H1 (cell line): ENCODE data around the gene ADCY2. TPM values are rescaled to one million over a fixed set of nuclear protein-coding genes. Genes with fewer than 3 reads are reported as not detected.

Source experiments
- CTCF ChIA-PET: fragments of 300-600 bp; sonication (Branson Sonifier 250); formaldehyde crosslinking; loops from one replicate; lab custom pipeline; 2021; ENCODE audit not compliant: partially characterized antibody; lab: Charles Lee
- POLR2A ChIA-PET: fragments of 300-600 bp; sonication (Branson Sonifier 250); formaldehyde crosslinking; loops from one replicate; lab custom pipeline; 2021; ENCODE audit warnings: inconsistent platforms; ENCODE audit not compliant: partially characterized antibody; lab: Charles Lee
- DNase-seq, 2 experiments: peaks; one replicate each; pipeline versions ENCODE4 v3.0.0 to v3.0.0-alpha.2; 2010 to 2022; ENCODE audit warnings: low spot score in 2 of 2, low read depth in 1 of 2, mixed read lengths in 1 of 2
- FAIRE-seq: peaks from 2 replicates; lab custom pipeline; 2011; peaks lifted over from hg19 to GRCh38; lab: Jason Lieb, UNC
- H2AFZ ChIP-seq: 2 replicates; pipeline ENCODE4 v1.8.1; 2012; ENCODE audit warnings: low read length, inconsistent platforms
- H2AK5ac ChIP-seq: 2 replicates; pipeline ENCODE4 v1.6.1; 2013; ENCODE audit warnings: low read depth, low read length
- H2BK120ac ChIP-seq: replicated peaks from 2 replicates; pipeline ENCODE3; 2013; ENCODE audit warnings: low read depth, low read length, inconsistent platforms
- H2BK12ac ChIP-seq: 2 replicates; pipeline ENCODE4 v1.6.1; 2013; ENCODE audit warnings: low read depth, low read length
- H2BK15ac ChIP-seq: 2 replicates; pipeline ENCODE4 v1.6.1; 2013; ENCODE audit warnings: low read length
- H2BK20ac ChIP-seq: 2 replicates; pipeline ENCODE4 v1.6.1; 2013; ENCODE audit warnings: low read length
- H2BK5ac ChIP-seq: 2 replicates; pipeline ENCODE4 v1.6.1; 2013; ENCODE audit warnings: low read depth, low read length
- H3K14ac ChIP-seq: 2 replicates; pipeline ENCODE4 v1.6.1; 2013; ENCODE audit warnings: inconsistent platforms; ENCODE audit not compliant: insufficient read length
- H3K18ac ChIP-seq: 2 replicates; pipeline ENCODE4 v1.6.1; 2013; ENCODE audit warnings: low read length; ENCODE audit errors: extremely low read depth
- H3K23ac ChIP-seq: 2 replicates; pipeline ENCODE4 v1.6.1; 2013; ENCODE audit warnings: inconsistent platforms; ENCODE audit not compliant: insufficient read length
- H3K23me2 ChIP-seq: 2 replicates; pipeline ENCODE4 v1.6.1; 2013; ENCODE audit warnings: low read depth, low read length
- H3K27ac ChIP-seq: 2 replicates; pipeline ENCODE4 v1.6.1; 2011; ENCODE audit warnings: low read depth, low read length, inconsistent platforms
- H3K27me3 ChIP-seq, 4 experiments: replicated peaks in 1 of 4; 1 replicate in 1 of 4; 2 replicates in 3 of 4; pipeline versions ENCODE4 v1.6.1 to v1.8.1; 2011 to 2013; ENCODE audit warnings: low read length in 3 of 4, mild to moderate bottlenecking in 3 of 4, inconsistent platforms in 2 of 4, mixed read lengths in 2 of 4, moderate library complexity in 1 of 4; ENCODE audit not compliant: control insufficient read depth in 3 of 4, insufficient read depth in 3 of 4; ENCODE audit errors: extremely low read depth in 1 of 4
- H3K36me3 ChIP-seq, 4 experiments: 2 replicates each; pipeline versions ENCODE4 v1.6.1 to v1.8.1; 2011 to 2013; ENCODE audit warnings: mild to moderate bottlenecking in 4 of 4, low read length in 3 of 4, moderate library complexity in 2 of 4, control low read depth in 1 of 4, inconsistent platforms in 1 of 4; ENCODE audit not compliant: insufficient read depth in 4 of 4, control insufficient read depth in 2 of 4
- H3K4ac ChIP-seq: replicated peaks from 2 replicates; pipeline ENCODE3; 2013; ENCODE audit warnings: low read length, low read depth, mixed read lengths, inconsistent platforms; ENCODE audit not compliant: insufficient read length
- H3K4me1 ChIP-seq, 4 experiments: replicated peaks in 1 of 4; 1 replicate in 1 of 4; 2 replicates in 3 of 4; pipeline versions ENCODE4 v1.6.1 to v1.8.1; 2011 to 2013; ENCODE audit warnings: low read length in 3 of 4, inconsistent platforms in 2 of 4, mixed read lengths in 1 of 4; ENCODE audit not compliant: insufficient read depth in 4 of 4, control insufficient read depth in 3 of 4
- H3K4me2 ChIP-seq, 2 experiments: 2 replicates each; pipeline versions ENCODE4 v1.6.1 to v1.8.1; 2011 to 2013; ENCODE audit warnings: low read depth in 2 of 2, low read length in 2 of 2, control low read depth in 1 of 2, inconsistent platforms in 1 of 2, mild to moderate bottlenecking in 1 of 2; ENCODE audit not compliant: insufficient read depth in 1 of 2
- H3K4me3 ChIP-seq, 4 experiments: fragments of 200-600, 300-600 bp in 1 of 4; sonication (generic), shearing (Covaris generic), sonication (Bioruptor Twin) in 1 of 4; 2 replicates each; pipeline versions ENCODE4 v1.5.1 to v1.8.1; 2011 to 2016; ENCODE audit warnings: low read length in 4 of 4, low read depth in 3 of 4, control low read depth in 2 of 4, inconsistent platforms in 2 of 4, mild to moderate bottlenecking in 2 of 4, mixed read lengths in 1 of 4, moderate library complexity in 1 of 4; ENCODE audit not compliant: insufficient read depth in 2 of 4; ENCODE audit errors: extremely low read depth in 1 of 4
- H3K56ac ChIP-seq: replicated peaks from 2 replicates; pipeline ENCODE3; 2013; ENCODE audit warnings: low read depth, mild to moderate bottlenecking, mixed read lengths, low read length, inconsistent platforms; ENCODE audit not compliant: insufficient read length
- H3K79me1 ChIP-seq: 2 replicates; pipeline ENCODE4 v1.6.1; 2013; ENCODE audit warnings: low read depth, low read length, control low read depth
- H3K79me2 ChIP-seq, 2 experiments: 2 replicates each; pipeline versions ENCODE4 v1.6.1 to v1.8.1; 2012 to 2013; ENCODE audit warnings: low read length in 2 of 2, mild to moderate bottlenecking in 2 of 2, inconsistent platforms in 1 of 2; ENCODE audit not compliant: insufficient read depth in 2 of 2, control insufficient read depth in 1 of 2
- H3K9ac ChIP-seq, 4 experiments: replicated peaks in 1 of 4; 1 replicate in 1 of 4; 2 replicates in 3 of 4; pipeline versions ENCODE4 v1.6.1 to v1.8.1; 2011 to 2013; ENCODE audit warnings: low read depth in 3 of 4, low read length in 3 of 4, control low read depth in 2 of 4, mild to moderate bottlenecking in 2 of 4, moderate library complexity in 2 of 4, inconsistent platforms in 1 of 4; ENCODE audit errors: extremely low read depth in 1 of 4
- H3K9me3 ChIP-seq, 2 experiments: 2 replicates each; pipeline versions ENCODE4 v1.6.1 to v1.8.1; 2012 to 2013; ENCODE audit warnings: mild to moderate bottlenecking in 2 of 2, moderate library complexity in 2 of 2, control low read depth in 1 of 2, inconsistent platforms in 1 of 2, low read depth in 1 of 2, low read length in 1 of 2, mixed read lengths in 1 of 2; ENCODE audit not compliant: insufficient read depth in 2 of 2
- H4K20me1 ChIP-seq, 2 experiments: replicated peaks in 1 of 2; 2 replicates each; pipeline versions ENCODE3 to v1.8.1; 2011 to 2013; ENCODE audit warnings: inconsistent platforms in 2 of 2, low read length in 2 of 2, mild to moderate bottlenecking in 1 of 2; ENCODE audit not compliant: insufficient read depth in 2 of 2, control insufficient read depth in 1 of 2
- H4K5ac ChIP-seq: 2 replicates; pipeline ENCODE4 v1.6.1; 2013; ENCODE audit warnings: low read length, low read depth, mixed read lengths, inconsistent platforms; ENCODE audit not compliant: insufficient read length
- H4K8ac ChIP-seq: 2 replicates; pipeline ENCODE4 v1.8.0; 2013; ENCODE audit warnings: mild to moderate bottlenecking, moderate library complexity, low read length, inconsistent platforms; ENCODE audit not compliant: insufficient read depth; ENCODE audit errors: extremely low read depth
- H4K91ac ChIP-seq: replicated peaks from 2 replicates; pipeline ENCODE3; 2013; ENCODE audit warnings: low read length, mixed read lengths, inconsistent platforms; ENCODE audit not compliant: insufficient read length
- MAX ChIP-seq: IDR thresholded peaks from 2 replicates; pipeline ENCODE4 v1.6.1; 2012; ENCODE audit warnings: inconsistent platforms
- polyA plus RNA-seq, 7 experiments: library from polyadenylated mRNA; depleted of rRNA in 3 of 7; stranded (reverse) in 5 of 7; unstranded in 2 of 7; fragments of >200 nt in 5 of 7; fragments of 200-250 nt in 2 of 7; gene quantifications; 1 replicate in 5 of 7; 2 replicates in 1 of 7; 4 replicates in 1 of 7; pipeline versions ENCODE4 v1.2.1 to v1.2.3, GENCODE V29; 2011 to 2013; ENCODE audit warnings: missing spikeins in 2 of 7, mixed read lengths in 2 of 7
- total RNA-seq: library from RNA; stranded (reverse); fragmentation: NEBNext Ultra II Directional; extraction: Animal tissue kit (Norgen Biotek cat#: 25700); gene quantifications from 2 replicates; pipeline ENCODE4 v1.2.1, GENCODE V29; 2021

ADCY2 gene
- total and polyA plus RNA-seq, 2 of the 8 experiments (the other 6 are each of a cell fraction or from before 2014, with no cell fraction given), result 35.8 to 122 TPM

GRCh38 chr5:7397937-7398336, 2.0 kb downstream of the ADCY2 start:
- Histone ChIP-seq H3K4me1 (peaks cover 18 to 37% (median 25%) of the 10 kb centered on the region in 4 experiments), H3K79me1 (peaks cover 11% of the 10 kb centered on the region), H3K27ac (no peak overlapping the region), H3K4ac (no peak overlapping the region), H4K5ac (no peak overlapping the region), H3K4me3 (peak overlapping the region; percentile 77 to 92 (median 84)), H4K20me1 (peaks cover 1 to 2% of the 10 kb centered on the region in 2 experiments), H3K18ac (no peak overlapping the region), H2BK12ac (no peak overlapping the region), H4K8ac (no peak overlapping the region), H2BK15ac (no peak overlapping the region), H2BK20ac (no peak overlapping the region), H3K56ac (no peak overlapping the region), H3K14ac (no peak overlapping the region), H2AK5ac (no peak overlapping the region), H3K36me3 (no peaks in the 10 kb centered on the region), H3K4me2 (peak overlapping the region; percentile 86 to 91), H3K23me2 (peaks cover 14% of the 10 kb centered on the region), H3K23ac (no peak overlapping the region), H2BK5ac (no peak overlapping the region), H3K9me3 (no peaks in the 10 kb centered on the region), H2BK120ac (no peak overlapping the region), H2AFZ (no peak overlapping the region), H3K79me2 (peaks cover 25 to 76% of the 10 kb centered on the region in 2 experiments), H3K9ac (no peak overlapping the region), H4K91ac (no peak overlapping the region), H3K27me3 (peaks cover 0 to 4% (median 0%) of the 10 kb centered on the region in 4 experiments; a peak in 1 of 7 replicates)
- DNase-seq (no peak), FAIRE-seq (no peak)
- ChIA-PET CTCF (interaction anchor here (0.5 to 2.1 kb wide), 15 partner anchors 11 to 544 kb away, joined by 3 to 9 read pairs (median 4); no protein-coding TSS in a partner anchor), POLR2A (interaction anchor here (1.3 to 3.0 kb wide), 5 partner anchors 8 to 128 kb away, joined by 5 to 13 read pairs (median 6); no protein-coding TSS in a partner anchor)
- TF ChIP-seq MAX, result no peak
